GM12878 (cell line): ENCODE results near the gene ADCY2. TPM values are rescaled to one million over a fixed set of nuclear protein-coding genes. Genes with fewer than 3 reads are reported as not detected.

Experiments used
- BRCA1 ChIP-seq: IDR thresholded peaks from 2 replicates; pipeline ENCODE4 v1.6.1; 2011; ENCODE audit warnings: low read depth, low read length, improper control_type of control experiment
- CREM ChIP-seq: IDR thresholded peaks from 2 replicates; pipeline ENCODE4 v1.6.1; 2014; ENCODE audit warnings: antibody characterized with exemption, low read depth
- CUX1 ChIP-seq: IDR thresholded peaks from 2 replicates; pipeline ENCODE4 v1.6.1; 2012; ENCODE audit warnings: improper control_type of control experiment, low read depth, low read length; ENCODE audit not compliant: insufficient replicate concordance
- ESRRA ChIP-seq: IDR thresholded peaks from 2 replicates; pipeline ENCODE4 v1.6.1; 2012; ENCODE audit warnings: mild to moderate bottlenecking, low read length, improper control_type of control experiment
- MXI1 ChIP-seq: fragments of 150-350 bp; IDR thresholded peaks from 2 replicates; pipeline ENCODE4 v1.6.1; 2011; ENCODE audit warnings: low read depth, mild to moderate bottlenecking, inconsistent platforms, low read length, improper control_type of control experiment
- MYC ChIP-seq: IDR thresholded peaks from 2 replicates; pipeline ENCODE4 v1.6.1; 2011; ENCODE audit warnings: mild to moderate bottlenecking, low read length, moderate library complexity, inconsistent platforms; ENCODE audit not compliant: insufficient read depth, insufficient replicate concordance, insufficient read length, severe bottlenecking
- NFYB ChIP-seq: IDR thresholded peaks from 2 replicates; pipeline ENCODE4 v1.6.1; 2011; ENCODE audit warnings: low read depth, mild to moderate bottlenecking, low read length, improper control_type of control experiment, moderate library complexity; ENCODE audit not compliant: insufficient read depth
- PAX5 ChIP-seq: IDR thresholded peaks from 2 replicates; pipeline ENCODE4 v1.6.1; 2011; ENCODE audit warnings: low read depth, low read length, borderline replicate concordance
- STAT1 ChIP-seq: fragments of 450-650 bp; conservative IDR thresholded peaks from 2 replicates; pipeline ENCODE4 v1.6.1; 2014; ENCODE audit warnings: antibody characterized with exemption, mild to moderate bottlenecking
- USF2 ChIP-seq: IDR thresholded peaks from 2 replicates; pipeline ENCODE4 v1.6.1; 2011; ENCODE audit warnings: low read depth, low read length, improper control_type of control experiment, borderline replicate concordance
- polyA plus RNA-seq, 11 experiments: library from polyadenylated mRNA; depleted of rRNA in 4 of 11; unstranded in 6 of 11; stranded (reverse) in 5 of 11; fragments of >200 nt; fragmentation: Nextera tagmentation in 4 of 11; fragmentation: Illumina TruSeq in 1 of 11; extraction: Ambion mirVana in 4 of 11; extraction: Trizol in 1 of 11; gene quantifications; 1 replicate in 1 of 11; 2 replicates in 10 of 11; pipeline versions ENCODE4 v1.2.1 to v1.2.3, GENCODE V29; 2011 to 2016; ENCODE audit warnings: inconsistent platforms in 2 of 11, missing spikeins in 2 of 11, low read depth in 1 of 11
- total RNA-seq, 4 experiments: library from RNA; depleted of rRNA in 3 of 4; stranded (reverse); fragments of >200 nt in 3 of 4; fragmentation: Illumina TruSeq in 1 of 4; extraction: Trizol in 1 of 4; gene quantifications; 2 replicates each; pipeline versions ENCODE4 v1.2.1 to v1.2.3, GENCODE V29; 2013 to 2021

ADCY2 gene
- total and polyA plus RNA-seq, 10 of the 15 experiments (the other 5 are each of a cell fraction or from before 2014, with no cell fraction given), result 0.07 to 0.26 TPM; not detected in 8

- TF ChIP-seq CUX1, result no peak
- no peak for TF ChIP-seq MXI1
- no peak for TF ChIP-seq ESRRA
- TF ChIP-seq USF2, result no peak
- TF ChIP-seq CREM, result no peak
- no peak for TF ChIP-seq NFYB
- TF ChIP-seq PAX5, result no peak
- TF ChIP-seq MYC, result no peak
- no peak for TF ChIP-seq STAT1
- no peak for TF ChIP-seq BRCA1
Measured at GRCh38 chr5:7705261-7705660, 309.3 kb downstream of the ADCY2 start (continued).
